ENCODE results near the gene PRDM11.
"Not testable (repeated sequence)": the region's sequence is repeated elsewhere in the genome, so short reads cannot be mapped to it uniquely, and the experiment has no call there.

Gene PRDM11

GRCh38 chr11:45237711-45238315 lies 91.4 kb downstream of the PRDM11 start:
- DNase-seq (ENCODE audit: low spot score), result no peak

- no peak for DNase-seq (ENCODE audit: low spot score)
These were observed 92.3 kb downstream of the PRDM11 start for GRCh38 chr11:45238724-45239123.

GRCh38 chr11:45239733-45240132 lies 93.3 kb downstream of the PRDM11 start:
- no peak for DNase-seq (ENCODE audit: low spot score)

GRCh38 chr11:45243967-45244366 lies 97.5 kb downstream of the PRDM11 start:
- DNase-seq (ENCODE audit: low spot score), result no peak

- no peak for DNase-seq (ENCODE audit: low spot score)
These were observed 99.0 kb downstream of the PRDM11 start for GRCh38 chr11:45245218-45246045.

GRCh38 chr11:45246241-45246640 lies 99.8 kb downstream of the PRDM11 start:
- DNase-seq (ENCODE audit: low spot score), result no peak

- DNase-seq (ENCODE audit: low spot score), result peak; percentile 9
These were observed 101.0 kb downstream of the PRDM11 start for GRCh38 chr11:45247433-45247832.

GRCh38 chr11:45248501-45249011 lies 102.1 kb downstream of the PRDM11 start:
- no peak for DNase-seq (ENCODE audit: low spot score)

GRCh38 chr11:45249372-45249771 lies 102.9 kb downstream of the PRDM11 start:
- DNase-seq (ENCODE audit: low spot score), result not testable (repeated sequence)

GRCh38 chr11:45250035-45250718 lies 103.7 kb downstream of the PRDM11 start:
- no peak for DNase-seq (ENCODE audit: low spot score)

- DNase-seq (ENCODE audit: low spot score), result peak; percentile 36
These were observed 105.9 kb downstream of the PRDM11 start for GRCh38 chr11:45252134-45252856.

- DNase-seq (ENCODE audit: low spot score), result no peak
These were observed 106.4 kb downstream of the PRDM11 start for GRCh38 chr11:45252877-45253276.

- no peak for DNase-seq (ENCODE audit: low spot score)
These were observed 107.2 kb downstream of the PRDM11 start for GRCh38 chr11:45253640-45254039.

GRCh38 chr11:45254070-45254469 lies 107.6 kb downstream of the PRDM11 start:
- DNase-seq (ENCODE audit: low spot score), result peak; percentile 28

GRCh38 chr11:45258982-45259530 lies 112.6 kb downstream of the PRDM11 start:
- DNase-seq (ENCODE audit: low spot score), result peak; percentile 24

- DNase-seq (ENCODE audit: low spot score), result peak; percentile 89
These were observed 113.2 kb downstream of the PRDM11 start for GRCh38 chr11:45259592-45259991.

- no peak for DNase-seq (ENCODE audit: low spot score)
These were observed 113.6 kb downstream of the PRDM11 start for GRCh38 chr11:45260071-45260470.

- no peak for DNase-seq (ENCODE audit: low spot score)
These were observed 116.5 kb downstream of the PRDM11 start for GRCh38 chr11:45262900-45263299.

- DNase-seq (ENCODE audit: low spot score), result no peak
These were observed 117.3 kb downstream of the PRDM11 start for GRCh38 chr11:45263773-45264172.

GRCh38 chr11:45264839-45265515 lies 118.5 kb downstream of the PRDM11 start:
- DNase-seq (ENCODE audit: low spot score), result peak; percentile 75

Measured in SW480 (cell line).